T-helper 17 cell (primary cell): ENCODE results near the gene USP12. TPM values are rescaled to one million over a fixed set of nuclear protein-coding genes. Genes with fewer than 3 reads are reported as not detected.
A peak's percentile ranks its signal among the peaks of the same experiment; 100 is the strongest.

ENCODE experiments used
- ATAC-seq: fragments of 150-1000 bp; cut with Tn5 transposase; 2 replicates; pipeline ENCODE4 v1.10.0; 2021; ENCODE audit warnings: mild to moderate bottlenecking, moderate library complexity
- DNase-seq, 3 donors: peaks; one replicate each; pipeline versions ENCODE4 v3.0.0 to v3.0.0-alpha.2; 2020 to 2021
- H3K9me3 ChIP-seq: one replicate; pipeline ENCODE4 v1.7.0; 2013; ENCODE audit warnings: low read length, mild to moderate bottlenecking; ENCODE audit not compliant: control insufficient read depth, poor library complexity, severe bottlenecking
- H3K27ac Mint-ChIP-seq: one replicate; pipeline ENCODE4 v1.8.0; 2022; ENCODE audit warnings: mild to moderate bottlenecking, moderate library complexity, mixed read lengths
- H3K27me3 Mint-ChIP-seq: one replicate; pipeline ENCODE4 v1.8.0; 2022; ENCODE audit warnings: mixed read lengths
- H3K36me3 Mint-ChIP-seq: one replicate; pipeline ENCODE4 v1.8.0; 2022; ENCODE audit warnings: low read depth, mixed read lengths
- H3K4me1 Mint-ChIP-seq: one replicate; pipeline ENCODE4 v1.8.0; 2022; ENCODE audit warnings: mild to moderate bottlenecking, mixed read lengths
- H3K4me3 Mint-ChIP-seq: one replicate; pipeline ENCODE4 v1.8.0; 2022; ENCODE audit warnings: mild to moderate bottlenecking, moderate library complexity, mixed read lengths
- total RNA-seq, 4 donors: library from RNA in 2 of 4; stranded (reverse) in 2 of 4; gene quantifications; one replicate each; pipeline ENCODE4 v1.2.3 and lab custom pipeline; 2022 to 2026

Gene USP12
- total RNA-seq, 2 donors from 2014 or later, result 36.6 to 44.5 TPM

GRCh38 chr13:27037171-27037570, 134.4 kb downstream of the USP12 start:
- H3K36me3 Mint-ChIP-seq, result peaks cover 7% of the 10 kb centered on the region
- H3K4me1 Mint-ChIP-seq, result peaks cover 3% of the 10 kb centered on the region
- no peak overlapping the region for H3K4me3 Mint-ChIP-seq
- H3K9me3 ChIP-seq, result no peaks in the 10 kb centered on the region
- no peak overlapping the region for H3K27ac Mint-ChIP-seq
- H3K27me3 Mint-ChIP-seq, result peaks cover 57% of the 10 kb centered on the region
- DNase-seq, result no peak
- no peak for ATAC-seq

GRCh38 chr13:27036236-27036981, 135.2 kb downstream of the USP12 start:
- no peak for DNase-seq
- no peaks in the 10 kb centered on the region for H3K9me3 ChIP-seq
- ATAC-seq, result no peak
- H3K4me1 Mint-ChIP-seq, result peaks cover 3% of the 10 kb centered on the region
- no peak overlapping the region for H3K27ac Mint-ChIP-seq
- H3K4me3 Mint-ChIP-seq, result no peak overlapping the region
- peaks cover 55% of the 10 kb centered on the region for H3K27me3 Mint-ChIP-seq
- peaks cover 6% of the 10 kb centered on the region for H3K36me3 Mint-ChIP-seq

GRCh38 chr13:27035892-27036235, 135.7 kb downstream of the USP12 start:
- peaks cover 49% of the 10 kb centered on the region for H3K27me3 Mint-ChIP-seq
- no peaks in the 10 kb centered on the region for H3K9me3 ChIP-seq
- H3K4me1 Mint-ChIP-seq, result peaks cover 3% of the 10 kb centered on the region
- ATAC-seq (no peak), DNase-seq (no peak)
- peaks cover 3% of the 10 kb centered on the region for H3K36me3 Mint-ChIP-seq
- H3K4me3 Mint-ChIP-seq, result no peak overlapping the region
- no peak overlapping the region for H3K27ac Mint-ChIP-seq

- DNase-seq (no peak), ATAC-seq (no peak)
- Mint-ChIP-seq H3K4me3 (peak overlapping the region; percentile 39), H3K4me1 (peaks cover 3% of the 10 kb centered on the region), H3K36me3 (peaks cover 3% of the 10 kb centered on the region), H3K27ac (no peak overlapping the region), H3K27me3 (peaks cover 44% of the 10 kb centered on the region)
- H3K9me3 ChIP-seq, result no peaks in the 10 kb centered on the region
These were observed 136.9 kb downstream of the USP12 start for GRCh38 chr13:27034678-27035111.

GRCh38 chr13:27028683-27029480, 142.7 kb downstream of the USP12 start:
- H3K27me3 Mint-ChIP-seq, result peaks cover 54% of the 10 kb centered on the region
- H3K4me3 Mint-ChIP-seq, result no peak overlapping the region
- H3K9me3 ChIP-seq, result no peaks in the 10 kb centered on the region
- no peak overlapping the region for H3K27ac Mint-ChIP-seq
- H3K36me3 Mint-ChIP-seq, result peaks cover 13% of the 10 kb centered on the region
- no peak for ATAC-seq
- DNase-seq, result no peak
- H3K4me1 Mint-ChIP-seq, result peaks cover 4% of the 10 kb centered on the region

- H3K27ac Mint-ChIP-seq, result peak overlapping the region; percentile 51
- no peak overlapping the region for H3K4me3 Mint-ChIP-seq
- H3K36me3 Mint-ChIP-seq, result peaks cover 13% of the 10 kb centered on the region
- DNase-seq (no peak), ATAC-seq (no peak)
- no peaks in the 10 kb centered on the region for H3K9me3 ChIP-seq
- H3K4me1 Mint-ChIP-seq, result peaks cover 4% of the 10 kb centered on the region
- H3K27me3 Mint-ChIP-seq, result peaks cover 54% of the 10 kb centered on the region
These were observed 144.4 kb downstream of the USP12 start for GRCh38 chr13:27027086-27027667.

- H3K4me3 Mint-ChIP-seq, result no peak overlapping the region
- DNase-seq (no peak), ATAC-seq (no peak)
- peaks cover 54% of the 10 kb centered on the region for H3K27me3 Mint-ChIP-seq
- H3K36me3 Mint-ChIP-seq, result peaks cover 13% of the 10 kb centered on the region
- H3K9me3 ChIP-seq, result no peaks in the 10 kb centered on the region
- H3K4me1 Mint-ChIP-seq, result peaks cover 4% of the 10 kb centered on the region
- peak overlapping the region; percentile 51 for H3K27ac Mint-ChIP-seq
These were observed 145.2 kb downstream of the USP12 start for GRCh38 chr13:27026396-27026795.

- peaks cover 58% of the 10 kb centered on the region for H3K27me3 Mint-ChIP-seq
- no peaks in the 10 kb centered on the region for H3K9me3 ChIP-seq
- peaks cover 4% of the 10 kb centered on the region for H3K4me1 Mint-ChIP-seq
- no peak for DNase-seq
- no peak overlapping the region for H3K4me3 Mint-ChIP-seq
- H3K36me3 Mint-ChIP-seq, result peaks cover 13% of the 10 kb centered on the region
- ATAC-seq, result no peak
- no peak overlapping the region for H3K27ac Mint-ChIP-seq
These were observed 146.7 kb downstream of the USP12 start for GRCh38 chr13:27024776-27025492.

GRCh38 chr13:27024074-27024461, 147.5 kb downstream of the USP12 start:
- peaks cover 11% of the 10 kb centered on the region for H3K36me3 Mint-ChIP-seq
- H3K4me1 Mint-ChIP-seq, result peaks cover 4% of the 10 kb centered on the region
- H3K9me3 ChIP-seq, result no peaks in the 10 kb centered on the region
- no peak overlapping the region for H3K27ac Mint-ChIP-seq
- H3K4me3 Mint-ChIP-seq, result no peak overlapping the region
- peaks cover 61% of the 10 kb centered on the region for H3K27me3 Mint-ChIP-seq
- DNase-seq (no peak), ATAC-seq (no peak)

GRCh38 chr13:27023385-27024073, 148.1 kb downstream of the USP12 start:
- Mint-ChIP-seq H3K27me3 (peaks cover 56% of the 10 kb centered on the region), H3K27ac (no peak overlapping the region), H3K4me3 (no peak overlapping the region), H3K36me3 (peaks cover 11% of the 10 kb centered on the region), H3K4me1 (peaks cover 4% of the 10 kb centered on the region)
- DNase-seq, result no peak
- no peak for ATAC-seq
- H3K9me3 ChIP-seq, result no peaks in the 10 kb centered on the region

GRCh38 chr13:27022571-27023311, 148.9 kb downstream of the USP12 start:
- peaks cover 4% of the 10 kb centered on the region for H3K4me1 Mint-ChIP-seq
- H3K27ac Mint-ChIP-seq, result no peak overlapping the region
- ATAC-seq (no peak), DNase-seq (no peak)
- peaks cover 48% of the 10 kb centered on the region for H3K27me3 Mint-ChIP-seq
- H3K36me3 Mint-ChIP-seq, result peaks cover 11% of the 10 kb centered on the region
- H3K4me3 Mint-ChIP-seq, result no peak overlapping the region
- H3K9me3 ChIP-seq, result no peaks in the 10 kb centered on the region

- H3K4me3 Mint-ChIP-seq, result no peak overlapping the region
- no peaks in the 10 kb centered on the region for H3K4me1 Mint-ChIP-seq
- no peak for ATAC-seq
- H3K9me3 ChIP-seq, result no peaks in the 10 kb centered on the region
- H3K27me3 Mint-ChIP-seq, result peaks cover 25% of the 10 kb centered on the region
- H3K27ac Mint-ChIP-seq, result no peak overlapping the region
- DNase-seq, result no peak
- H3K36me3 Mint-ChIP-seq, result peaks cover 5% of the 10 kb centered on the region
These were observed 151.2 kb downstream of the USP12 start for GRCh38 chr13:27020415-27020814.
